HPDE6-E6E7 (cell line): Measurements from ENCODE around the gene NRN1L.
A peak's percentile ranks its signal among the peaks of the same experiment; 100 is the strongest.

Source experiments
- DNase-seq: peaks from one replicate; pipeline ENCODE4 v3.0.0; 2011; ENCODE audit warnings: missing footprints; ENCODE audit errors: extremely low spot score

Gene NRN1L

GRCh38 chr16:67917140-67917851 lies 32.6 kb downstream of the NRN1L start:
- DNase-seq: no peak

GRCh38 chr16:67917852-67918236 lies 33.2 kb downstream of the NRN1L start:
- DNase-seq: peak; percentile 97

- DNase-seq: no peak
Measured at GRCh38 chr16:67919622-67920221, 35.0 kb downstream of the NRN1L start.

GRCh38 chr16:67922221-67922620 lies 37.5 kb downstream of the NRN1L start:
- no peak for DNase-seq

- DNase-seq: no peak
Measured at GRCh38 chr16:67922740-67923139, 38.1 kb downstream of the NRN1L start.

- no peak for DNase-seq
Measured at GRCh38 chr16:67923414-67924116, 38.9 kb downstream of the NRN1L start.

- DNase-seq: no peak
Measured at GRCh38 chr16:67924140-67924906, 39.6 kb downstream of the NRN1L start.

- no peak for DNase-seq
Measured at GRCh38 chr16:67926181-67926750, 41.6 kb downstream of the NRN1L start.

GRCh38 chr16:67927131-67927941 lies 42.7 kb downstream of the NRN1L start:
- DNase-seq: no peak

GRCh38 chr16:67928147-67928546 lies 43.5 kb downstream of the NRN1L start:
- DNase-seq: no peak

GRCh38 chr16:67928561-67929364 lies 44.1 kb downstream of the NRN1L start:
- peak; percentile 89 for DNase-seq

GRCh38 chr16:67930191-67930590 lies 45.5 kb downstream of the NRN1L start:
- no peak for DNase-seq

GRCh38 chr16:67930678-67931211 lies 46.1 kb downstream of the NRN1L start:
- DNase-seq: no peak

- DNase-seq: no peak
Measured at GRCh38 chr16:67931712-67932461, 47.2 kb downstream of the NRN1L start, which contains the start of gene CTRL. Gene CTRL (minus strand): TSS chr16:67931862. CDS start chr16:67931852, 10 bp downstream.

GRCh38 chr16:67932462-67932840 lies 47.8 kb downstream of the NRN1L start:
- DNase-seq: no peak

- DNase-seq: no peak
Measured at GRCh38 chr16:67933805-67934204, 49.1 kb downstream of the NRN1L start.

GRCh38 chr16:67934306-67935100 lies 49.8 kb downstream of the NRN1L start:
- no peak for DNase-seq

GRCh38 chr16:67935101-67935401 lies 50.4 kb downstream of the NRN1L start:
- DNase-seq: no peak
